ENCODE results near the gene KCNJ5.

DNA sequence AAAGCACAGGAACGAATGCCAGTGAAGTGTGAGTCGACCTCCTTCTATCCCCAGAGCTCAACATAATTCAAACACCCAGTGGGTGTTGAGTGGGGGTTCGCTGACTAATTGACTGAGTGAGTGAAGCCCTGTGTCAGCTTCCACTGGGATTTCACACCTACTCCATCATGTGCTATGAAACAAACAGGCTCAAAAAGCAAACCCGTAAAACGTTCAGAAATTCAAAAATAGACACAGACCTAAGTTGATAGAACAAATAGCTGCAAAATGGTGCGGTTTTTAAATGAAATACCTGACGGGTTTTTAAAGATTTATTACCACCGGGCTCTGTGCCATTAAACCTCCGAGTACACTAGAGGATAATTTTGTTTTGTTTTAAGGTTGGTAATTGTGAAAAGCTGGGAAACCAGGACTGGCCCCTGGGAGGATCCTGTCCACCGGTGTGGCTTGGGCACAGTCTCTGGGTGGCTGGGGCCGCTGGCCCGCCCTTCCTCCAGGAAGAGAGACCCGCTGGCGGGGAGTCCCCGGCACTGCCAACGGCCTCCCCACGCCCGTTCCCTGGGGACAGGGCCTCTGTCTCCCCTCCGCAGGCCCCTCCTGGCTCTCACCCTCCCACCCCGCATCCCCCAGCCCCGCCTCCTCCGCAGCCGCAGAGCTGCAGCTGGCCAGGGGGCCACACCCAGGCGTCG, 13.6 kb downstream of the KCNJ5 start:
- TF ChIP-seq, protein P1, sequence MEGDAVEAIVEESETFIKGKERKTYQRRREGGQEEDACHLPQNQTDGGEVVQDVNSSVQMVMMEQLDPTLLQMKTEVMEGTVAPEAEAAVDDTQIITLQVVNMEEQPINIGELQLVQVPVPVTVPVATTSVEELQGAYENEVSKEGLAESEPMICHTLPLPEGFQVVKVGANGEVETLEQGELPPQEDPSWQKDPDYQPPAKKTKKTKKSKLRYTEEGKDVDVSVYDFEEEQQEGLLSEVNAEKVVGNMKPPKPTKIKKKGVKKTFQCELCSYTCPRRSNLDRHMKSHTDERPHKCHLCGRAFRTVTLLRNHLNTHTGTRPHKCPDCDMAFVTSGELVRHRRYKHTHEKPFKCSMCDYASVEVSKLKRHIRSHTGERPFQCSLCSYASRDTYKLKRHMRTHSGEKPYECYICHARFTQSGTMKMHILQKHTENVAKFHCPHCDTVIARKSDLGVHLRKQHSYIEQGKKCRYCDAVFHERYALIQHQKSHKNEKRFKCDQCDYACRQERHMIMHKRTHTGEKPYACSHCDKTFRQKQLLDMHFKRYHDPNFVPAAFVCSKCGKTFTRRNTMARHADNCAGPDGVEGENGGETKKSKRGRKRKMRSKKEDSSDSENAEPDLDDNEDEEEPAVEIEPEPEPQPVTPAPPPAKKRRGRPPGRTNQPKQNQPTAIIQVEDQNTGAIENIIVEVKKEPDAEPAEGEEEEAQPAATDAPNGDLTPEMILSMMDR (IDR thresholded peaks at IDR 0.05) = no peak
- TF ChIP-seq EZH2 (IDR thresholded peaks at IDR 0.05) = peak; percentile 78
